Fibroblast of gingiva (primary cell): ENCODE data around the gene GRAMD4.
A peak's percentile ranks its signal among the peaks of the same experiment; 100 is the strongest.

ENCODE experiments used
- DNase-seq: peaks from one replicate; pipeline ENCODE4 v3.0.0-alpha.2; 2011; ENCODE audit warnings: low read depth

GRAMD4 gene, protein sequence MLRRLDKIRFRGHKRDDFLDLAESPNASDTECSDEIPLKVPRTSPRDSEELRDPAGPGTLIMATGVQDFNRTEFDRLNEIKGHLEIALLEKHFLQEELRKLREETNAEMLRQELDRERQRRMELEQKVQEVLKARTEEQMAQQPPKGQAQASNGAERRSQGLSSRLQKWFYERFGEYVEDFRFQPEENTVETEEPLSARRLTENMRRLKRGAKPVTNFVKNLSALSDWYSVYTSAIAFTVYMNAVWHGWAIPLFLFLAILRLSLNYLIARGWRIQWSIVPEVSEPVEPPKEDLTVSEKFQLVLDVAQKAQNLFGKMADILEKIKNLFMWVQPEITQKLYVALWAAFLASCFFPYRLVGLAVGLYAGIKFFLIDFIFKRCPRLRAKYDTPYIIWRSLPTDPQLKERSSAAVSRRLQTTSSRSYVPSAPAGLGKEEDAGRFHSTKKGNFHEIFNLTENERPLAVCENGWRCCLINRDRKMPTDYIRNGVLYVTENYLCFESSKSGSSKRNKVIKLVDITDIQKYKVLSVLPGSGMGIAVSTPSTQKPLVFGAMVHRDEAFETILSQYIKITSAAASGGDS

DNA sequence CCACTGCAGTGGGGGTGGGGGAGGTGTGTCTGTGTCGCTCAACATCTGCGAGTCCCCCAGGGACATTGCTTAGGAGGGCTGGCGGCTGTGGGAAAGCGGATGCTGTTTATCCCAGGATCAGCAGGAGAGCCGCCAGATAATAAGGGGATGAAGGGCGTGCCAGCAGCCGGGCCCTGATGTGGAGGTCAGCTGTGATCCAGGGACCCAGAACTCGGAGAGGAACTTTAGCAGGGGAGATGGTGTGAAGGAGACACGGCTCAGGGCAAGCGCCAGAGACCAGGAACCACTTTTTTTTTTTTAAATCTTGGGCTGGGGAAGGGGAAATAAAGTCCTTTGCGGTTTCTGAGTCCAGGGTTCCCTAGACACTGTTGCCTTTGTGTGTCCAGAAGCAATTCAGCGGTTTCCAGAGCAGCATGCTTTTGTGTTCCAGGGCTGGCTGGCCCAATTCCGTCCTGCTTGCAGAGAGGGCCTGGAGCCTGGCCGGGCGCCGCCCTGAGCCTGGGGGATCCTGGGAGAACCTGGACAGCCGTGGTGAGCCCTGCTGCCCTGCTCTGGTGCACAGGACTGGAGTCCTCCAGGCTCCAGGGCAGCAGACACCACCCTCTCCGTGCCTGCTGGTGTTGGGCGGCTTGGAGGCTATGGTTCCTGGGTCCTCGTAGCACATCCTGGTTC, at the start of gene GRAMD4:
TSS of gene GRAMD4 (plus strand) at position 557 of the 672 bp plus-strand sequence. CDS start 6,414 bp downstream, outside the sequence.
- no peak for DNase-seq

DNA sequence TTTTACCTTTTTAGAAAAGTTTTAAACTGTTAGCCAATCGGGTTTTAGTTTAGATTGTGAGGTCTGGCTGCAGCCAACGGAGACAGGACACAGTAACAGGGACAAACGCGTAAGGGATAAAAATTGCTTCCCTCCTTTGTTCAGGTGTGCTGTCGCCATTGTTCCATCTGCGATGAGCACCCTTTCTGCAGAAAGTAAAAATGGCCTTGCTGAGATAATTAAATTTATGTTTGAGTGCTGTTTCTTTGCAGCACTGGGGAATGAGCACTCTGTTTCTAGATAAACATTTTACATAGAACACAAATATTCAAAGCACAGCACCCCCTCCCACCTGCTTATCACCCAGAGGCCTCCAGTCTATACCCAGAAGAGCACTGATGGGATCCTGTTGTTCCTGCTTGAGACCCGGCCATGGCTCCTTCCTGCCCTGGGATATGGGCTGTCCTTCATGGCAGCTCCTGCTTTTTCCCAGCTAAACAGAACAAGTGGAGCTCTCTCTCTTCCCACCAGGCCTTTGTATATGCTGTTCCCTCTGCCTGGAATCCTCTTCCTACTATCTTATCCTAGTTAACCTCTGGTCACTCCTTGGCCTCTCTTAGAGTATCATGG, 48.4 kb upstream of the GRAMD4 start:
- no peak for DNase-seq

DNA sequence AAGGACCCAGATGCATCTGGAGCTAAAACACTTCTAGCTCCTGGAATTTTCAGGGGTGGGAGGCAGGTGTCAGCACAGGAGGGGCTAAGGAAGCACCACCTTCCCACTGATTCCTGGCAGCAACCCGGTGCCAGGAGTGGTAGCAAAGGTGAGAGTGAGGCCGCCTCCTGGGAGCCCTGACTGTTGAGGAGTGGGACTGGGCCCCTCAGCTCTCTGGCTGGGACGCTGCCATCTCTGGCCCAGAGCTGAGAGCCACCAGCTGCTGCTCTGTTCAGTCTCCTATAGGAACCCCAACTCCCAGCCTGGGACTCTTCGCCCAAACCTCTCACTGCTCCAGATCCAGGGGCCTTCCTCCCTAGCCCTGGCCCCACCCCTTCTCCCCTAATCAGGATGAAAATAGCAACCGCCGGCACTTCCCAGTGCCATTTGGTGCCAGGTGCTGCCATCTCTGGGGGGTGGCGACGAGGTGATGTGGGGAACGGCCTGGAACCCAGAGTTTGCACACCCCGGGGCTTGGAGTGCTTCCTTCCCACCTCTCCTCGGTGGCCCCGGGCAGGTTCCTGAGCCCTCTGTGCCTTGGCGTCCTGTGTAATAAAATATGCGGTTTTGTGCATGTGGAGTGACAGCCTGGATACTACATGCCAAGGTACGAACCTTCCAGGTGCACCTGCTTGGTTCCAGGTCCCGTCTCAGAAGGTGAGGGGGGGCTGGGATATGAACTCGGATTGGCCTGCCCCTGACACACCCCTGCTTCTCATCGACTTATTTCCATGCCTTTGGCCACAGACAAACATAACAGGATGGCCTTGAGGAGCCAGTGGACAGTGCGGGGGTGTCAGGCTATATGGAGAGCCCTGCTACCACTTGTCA, 47.0 kb upstream of the GRAMD4 start:
- no peak for DNase-seq

DNA sequence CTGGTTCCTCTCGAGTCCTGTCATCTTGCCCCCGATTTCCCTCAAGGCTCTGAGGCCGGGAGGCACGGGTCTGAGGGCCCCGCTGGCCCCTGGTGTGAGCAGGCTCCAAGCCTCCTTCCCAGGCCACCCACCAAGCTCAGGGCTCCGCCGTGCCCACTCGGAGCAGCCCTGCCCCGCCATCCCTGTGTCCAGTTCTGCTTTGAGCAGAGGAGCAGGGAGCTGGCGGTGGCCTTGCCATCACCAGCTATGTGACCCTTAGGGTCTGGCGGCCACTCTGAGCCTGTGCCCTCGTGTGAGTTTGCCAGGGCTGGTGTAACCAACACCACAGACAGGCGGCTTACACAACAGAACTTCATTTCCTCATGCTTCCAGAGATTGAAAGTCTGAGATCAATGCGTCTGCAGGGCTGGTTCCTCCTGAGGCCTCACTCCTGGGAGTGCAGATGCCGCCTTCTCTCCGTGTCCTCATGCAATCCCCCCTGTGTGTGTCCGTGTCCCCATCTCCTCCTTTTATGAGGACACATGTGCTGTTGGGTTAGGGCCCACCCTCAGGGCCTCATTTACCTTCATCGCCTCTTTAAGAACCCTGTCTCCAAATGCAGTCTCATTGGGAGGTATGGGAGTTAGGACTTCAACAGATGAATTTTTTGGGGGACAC, 46.3 kb upstream of the GRAMD4 start:
- DNase-seq: no peak

DNA sequence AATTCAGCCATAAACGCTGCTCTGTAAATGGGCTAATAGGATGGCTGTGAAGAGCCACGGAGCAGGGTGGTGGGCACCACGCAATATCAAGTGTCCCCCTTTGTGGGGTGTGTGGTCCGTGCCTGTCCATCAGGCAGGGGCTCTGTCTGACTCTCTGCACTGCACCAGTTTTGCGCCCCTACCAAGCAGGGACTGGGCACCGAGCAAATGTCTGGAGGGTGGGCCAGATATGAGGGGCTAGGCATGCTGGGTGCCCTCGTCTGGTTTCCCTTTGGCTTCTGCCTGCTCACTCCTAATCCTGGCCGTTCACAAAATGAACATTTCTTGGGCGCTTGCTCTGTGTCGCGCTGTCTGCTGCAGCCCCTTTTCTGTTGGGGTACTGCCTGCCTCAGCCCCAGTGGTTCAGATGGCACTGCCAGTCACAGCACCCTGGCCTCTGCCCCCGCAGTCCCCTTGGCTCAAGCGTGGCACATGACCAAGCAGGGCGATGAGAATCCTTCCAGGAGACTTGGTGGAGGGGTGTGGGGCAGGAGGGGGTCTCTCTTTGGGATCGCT, 45.7 kb upstream of the GRAMD4 start:
- no peak for DNase-seq

DNA sequence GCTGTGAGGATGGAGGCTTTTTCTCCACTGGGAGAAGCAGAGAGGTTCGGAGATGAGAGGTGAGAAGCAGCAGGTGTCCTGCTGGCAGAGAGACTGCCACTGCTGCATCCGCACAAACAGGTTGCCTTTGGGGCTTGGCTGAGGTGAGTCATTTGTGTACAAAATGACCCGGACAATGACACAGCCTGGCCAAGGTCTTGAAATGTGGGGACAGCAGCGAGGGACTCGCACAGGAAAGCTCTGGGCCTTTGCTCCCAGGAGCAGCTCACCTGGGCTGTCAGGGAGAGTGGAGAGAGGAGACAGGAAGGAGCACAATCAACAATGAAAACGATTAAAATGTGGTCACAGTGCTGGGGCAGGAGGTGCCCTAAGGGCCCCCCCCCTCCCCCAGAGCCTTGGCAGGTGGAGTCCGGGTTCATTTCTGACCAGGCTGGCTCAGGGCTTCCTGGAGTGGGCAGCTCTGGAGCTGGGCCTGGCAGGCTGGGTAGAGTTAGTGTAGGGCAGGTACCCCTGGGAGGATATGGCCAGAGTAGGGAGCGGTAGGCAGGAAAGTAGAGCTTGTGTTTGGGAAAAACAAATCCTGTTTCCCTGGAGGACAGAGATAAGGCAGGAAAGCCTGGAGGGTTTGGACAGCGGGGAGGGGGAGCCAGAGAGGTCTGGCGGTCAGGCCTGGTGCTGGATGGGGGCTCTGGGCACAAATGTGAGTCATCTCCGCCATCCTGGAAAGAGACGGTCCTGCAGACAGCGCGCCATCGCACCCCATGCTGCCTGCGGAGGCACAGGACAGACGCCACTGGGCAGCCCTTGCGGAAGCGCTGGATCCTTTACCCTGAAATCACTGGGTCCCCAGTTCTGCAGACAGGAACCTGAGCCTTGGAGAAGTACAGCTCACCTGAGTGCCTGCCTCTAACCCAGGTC, 44.9 kb upstream of the GRAMD4 start:
- no peak for DNase-seq

DNA sequence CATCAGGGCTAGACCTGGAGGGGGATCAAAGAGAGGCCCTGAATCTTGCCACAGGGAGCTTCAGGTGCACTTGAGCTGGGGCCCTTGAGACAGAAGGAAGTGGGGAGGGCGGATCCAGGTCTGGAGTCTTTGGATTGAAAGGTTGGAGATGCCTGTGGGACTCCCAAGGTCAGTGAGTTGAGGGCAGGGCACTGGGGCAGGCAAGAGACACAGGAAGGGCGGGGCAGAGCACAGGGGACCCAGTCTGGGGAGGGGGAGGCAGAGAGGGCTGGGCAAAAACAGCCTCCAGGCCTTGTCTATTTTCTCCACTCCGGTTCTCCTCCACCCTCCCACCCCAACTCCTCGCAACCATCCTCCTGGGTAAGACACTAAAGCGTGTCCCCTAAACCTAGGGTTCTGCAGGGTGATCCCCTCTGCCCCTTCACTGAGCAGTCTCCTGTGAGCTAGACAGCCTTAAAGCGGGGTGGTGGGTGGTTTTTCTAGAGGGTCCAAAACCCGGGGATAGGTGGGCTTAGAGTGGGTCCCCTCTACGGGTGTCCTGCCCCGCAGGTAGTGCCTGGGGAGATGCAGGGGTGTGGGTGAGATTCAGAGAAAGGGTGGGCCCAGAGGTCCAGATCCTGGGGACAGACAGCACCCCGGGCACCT, 44.2 kb upstream of the GRAMD4 start:
- no peak for DNase-seq

DNA sequence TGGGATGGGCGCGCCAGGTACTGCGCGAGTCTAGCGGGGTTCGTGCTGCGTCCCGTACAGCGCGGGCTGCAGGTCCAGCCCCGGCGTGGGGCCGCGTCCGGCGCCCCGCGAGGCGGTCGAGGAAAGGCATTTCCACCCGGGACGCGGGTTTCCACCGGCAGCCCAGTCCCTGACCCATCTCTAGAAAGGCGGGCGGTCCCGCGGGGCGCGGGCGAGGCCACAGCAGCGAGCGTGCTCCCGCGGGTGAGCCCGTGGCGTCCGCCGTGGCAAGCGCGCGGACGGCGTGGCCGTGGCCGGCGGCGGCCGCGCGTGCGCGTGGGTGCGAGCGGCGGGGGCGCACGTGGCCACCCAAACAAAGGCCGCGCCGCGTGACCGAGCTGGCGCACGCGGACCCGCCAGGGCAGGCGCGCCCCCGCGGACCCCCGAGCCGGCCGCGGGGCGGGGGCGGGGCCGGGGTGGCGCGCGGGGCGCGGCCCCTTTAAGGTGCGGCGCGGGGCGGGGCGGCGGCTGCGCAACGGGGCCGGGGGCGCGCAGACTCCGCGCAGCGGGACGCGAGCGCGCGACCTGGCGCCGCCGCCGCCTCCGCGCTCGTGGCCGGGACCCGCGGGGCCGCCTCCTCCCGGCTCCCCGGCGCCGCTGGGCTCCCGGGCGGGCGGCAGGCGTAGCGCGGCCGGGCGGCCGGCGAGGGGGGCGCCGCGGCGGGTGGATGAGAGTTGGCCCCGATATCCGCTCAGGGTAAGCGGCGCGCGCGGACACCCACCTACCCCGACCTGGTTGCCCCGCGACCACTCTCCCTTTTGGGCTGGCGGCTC, 43.4 kb upstream of the GRAMD4 start:
- DNase-seq: peak; percentile 53

DNA sequence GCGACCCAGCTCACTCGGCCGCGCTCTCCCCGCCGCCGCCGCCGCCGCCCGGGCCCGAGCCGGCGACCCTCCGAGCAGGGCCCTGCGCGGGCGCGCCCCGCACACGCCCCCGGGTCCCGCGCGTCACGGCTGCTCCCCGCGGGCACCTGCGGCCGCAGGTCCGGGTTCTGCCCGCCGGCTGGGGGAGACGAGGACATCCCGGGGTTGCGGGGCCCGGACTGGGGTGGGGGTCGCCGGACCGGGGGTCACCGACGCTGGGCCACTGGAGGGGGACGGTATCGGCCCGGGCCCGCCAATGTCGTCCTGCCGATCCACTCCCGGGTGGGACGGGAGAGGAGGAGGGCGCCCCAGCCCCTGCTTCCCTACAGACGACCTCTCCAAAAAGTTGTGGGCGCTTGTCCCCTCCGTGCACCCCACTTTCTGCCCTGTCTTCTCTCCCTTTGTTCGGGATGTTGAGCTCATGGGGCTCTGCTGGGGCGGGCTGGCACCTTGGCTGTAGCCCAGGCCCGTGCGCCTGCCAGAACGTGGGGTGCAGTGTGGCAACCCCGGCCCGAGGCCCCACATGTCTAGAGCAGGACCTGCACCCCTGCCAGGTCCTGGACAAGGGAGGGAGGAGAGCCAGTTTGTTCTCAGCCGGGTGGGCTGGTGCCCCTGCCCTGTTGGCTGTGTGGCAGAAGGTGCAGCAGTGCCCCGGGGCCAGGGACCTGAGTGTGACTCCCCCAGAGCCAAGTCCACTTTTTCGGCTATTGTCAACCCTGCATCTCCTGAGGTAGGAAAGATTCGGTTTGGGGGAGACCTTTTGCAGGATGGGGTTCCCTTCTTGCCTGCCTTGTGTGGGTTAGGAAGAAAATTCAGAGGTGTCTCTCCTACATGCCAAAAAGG, 42.6 kb upstream of the GRAMD4 start:
- no peak for DNase-seq

DNA sequence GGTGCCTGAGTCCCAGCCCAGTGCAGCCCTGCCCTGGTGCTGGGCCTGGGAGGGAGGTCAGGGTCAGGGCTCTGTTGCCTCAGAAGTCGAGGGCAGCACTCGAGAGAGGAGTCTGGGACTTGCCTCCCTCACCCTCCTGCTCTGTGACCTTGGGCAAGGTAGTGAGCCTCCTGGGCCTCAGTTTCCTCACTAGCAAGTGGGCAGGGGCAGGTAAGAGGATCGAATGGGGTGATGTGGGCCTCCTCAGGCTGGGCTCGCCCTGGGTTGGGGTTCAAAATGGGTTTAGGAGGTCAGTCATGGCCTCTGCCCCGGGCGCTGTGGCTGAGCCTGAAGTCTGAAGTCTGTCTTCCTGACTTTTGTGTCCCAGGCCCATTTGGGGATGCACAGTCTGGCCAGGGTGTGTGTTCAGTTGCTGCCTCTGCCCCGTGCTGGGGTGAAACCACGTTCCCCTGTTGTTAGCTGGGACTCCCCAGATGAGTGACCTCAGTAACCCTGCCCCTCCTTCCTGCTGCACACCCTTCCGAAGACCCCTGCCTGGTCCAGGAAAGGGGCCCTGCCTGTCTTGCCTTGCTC, 41.8 kb upstream of the GRAMD4 start:
- DNase-seq: no peak

DNA sequence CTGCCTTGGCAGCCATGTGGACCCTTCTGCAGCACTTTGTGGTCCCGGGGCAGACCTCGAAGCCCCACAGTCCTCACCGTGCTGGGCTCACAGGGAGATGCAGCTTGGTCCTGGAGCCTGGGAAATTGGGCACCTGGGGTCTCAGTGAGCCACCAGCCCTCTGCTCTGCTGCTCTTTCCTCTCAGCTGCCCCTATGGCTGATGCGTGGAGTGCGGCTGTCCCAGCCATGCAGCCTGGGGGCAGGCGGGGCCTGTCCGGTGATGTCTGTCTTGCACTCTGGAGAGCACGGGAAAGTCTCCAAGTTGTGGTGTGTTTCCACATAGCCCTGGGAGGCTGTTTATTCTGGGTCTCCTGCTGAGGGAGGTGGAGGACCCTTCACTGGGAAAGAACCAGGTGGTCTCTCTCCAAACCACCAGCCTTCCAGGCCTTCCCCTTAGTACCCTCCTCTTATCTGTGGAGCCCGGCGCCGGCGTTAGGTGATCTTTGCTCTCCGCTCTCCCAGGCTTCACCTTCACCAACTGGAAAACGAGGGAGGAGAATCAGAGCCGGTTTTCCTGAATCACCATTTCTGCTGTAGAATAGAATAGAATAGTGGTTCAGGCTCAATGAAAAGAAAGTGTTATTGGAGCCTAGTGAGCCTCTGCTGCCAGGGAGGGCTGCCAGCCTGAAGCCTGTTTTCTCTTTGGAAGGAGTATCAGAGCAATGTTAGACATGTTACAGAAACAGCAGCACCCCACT, 41.2 kb upstream of the GRAMD4 start:
- DNase-seq: peak; percentile 57

DNA sequence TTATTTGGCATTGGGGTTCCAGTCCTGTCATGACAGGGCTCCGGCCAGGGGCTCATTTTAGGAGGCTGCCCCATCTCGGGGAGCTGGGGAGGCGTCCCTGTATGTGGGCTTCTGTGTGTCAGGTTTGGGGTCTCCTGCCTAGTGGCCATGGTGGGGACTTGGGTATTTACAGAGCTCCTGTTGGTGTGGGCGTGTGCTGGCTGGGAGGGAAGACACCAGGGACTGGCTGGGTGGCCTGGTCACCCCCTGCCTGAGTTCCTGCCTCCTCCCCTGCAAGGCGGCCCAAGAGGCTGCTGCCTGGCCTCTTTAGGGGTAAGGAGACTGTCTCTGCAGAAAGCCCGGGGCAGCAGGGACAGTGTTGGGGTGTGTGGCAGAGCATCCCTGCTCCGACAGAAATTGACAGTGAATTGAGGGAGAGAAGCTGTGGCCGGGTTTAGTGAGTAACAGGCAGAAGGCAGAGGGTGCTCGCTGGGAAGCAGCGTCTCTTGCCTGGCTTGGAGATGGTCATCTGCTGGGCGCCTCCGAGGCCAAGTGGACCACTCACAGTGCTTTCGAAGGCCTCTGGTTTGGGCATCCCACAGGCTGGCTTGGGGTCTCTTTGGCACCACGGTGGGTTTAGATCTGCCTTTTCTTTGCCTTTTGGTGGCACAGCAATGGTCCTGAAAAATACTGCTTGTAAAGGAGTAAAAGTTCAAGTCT, 40.3 kb upstream of the GRAMD4 start:
- DNase-seq: no peak

DNA sequence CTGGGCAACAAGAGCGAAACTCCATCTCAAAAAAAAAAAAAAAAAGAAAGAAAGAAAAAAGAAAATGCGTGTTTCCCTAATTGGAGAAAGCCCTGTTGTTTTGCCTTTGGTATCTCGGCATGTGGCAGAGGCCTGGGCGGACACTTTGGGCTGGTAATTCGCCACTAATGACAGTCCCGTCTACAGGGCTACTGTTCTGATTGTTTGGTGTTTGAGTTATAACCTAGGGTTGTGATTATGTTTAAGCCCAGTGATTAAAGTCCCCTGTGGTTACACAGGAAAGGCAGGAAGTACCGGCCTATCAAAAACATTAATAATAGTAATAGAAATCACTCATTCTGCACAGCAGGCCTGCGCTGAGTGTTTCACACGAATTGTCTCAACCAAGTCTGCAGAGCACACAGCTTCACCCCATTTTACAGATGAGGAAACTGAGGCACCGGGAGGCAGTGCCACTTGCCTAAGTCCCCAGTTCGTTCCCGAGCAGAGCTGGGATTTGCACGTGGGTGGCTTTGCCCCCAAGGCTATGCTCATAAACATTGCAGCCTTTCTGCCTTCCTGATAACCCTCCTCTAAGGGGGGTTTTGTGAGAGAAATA, 39.1 kb upstream of the GRAMD4 start:
- DNase-seq: no peak

DNA sequence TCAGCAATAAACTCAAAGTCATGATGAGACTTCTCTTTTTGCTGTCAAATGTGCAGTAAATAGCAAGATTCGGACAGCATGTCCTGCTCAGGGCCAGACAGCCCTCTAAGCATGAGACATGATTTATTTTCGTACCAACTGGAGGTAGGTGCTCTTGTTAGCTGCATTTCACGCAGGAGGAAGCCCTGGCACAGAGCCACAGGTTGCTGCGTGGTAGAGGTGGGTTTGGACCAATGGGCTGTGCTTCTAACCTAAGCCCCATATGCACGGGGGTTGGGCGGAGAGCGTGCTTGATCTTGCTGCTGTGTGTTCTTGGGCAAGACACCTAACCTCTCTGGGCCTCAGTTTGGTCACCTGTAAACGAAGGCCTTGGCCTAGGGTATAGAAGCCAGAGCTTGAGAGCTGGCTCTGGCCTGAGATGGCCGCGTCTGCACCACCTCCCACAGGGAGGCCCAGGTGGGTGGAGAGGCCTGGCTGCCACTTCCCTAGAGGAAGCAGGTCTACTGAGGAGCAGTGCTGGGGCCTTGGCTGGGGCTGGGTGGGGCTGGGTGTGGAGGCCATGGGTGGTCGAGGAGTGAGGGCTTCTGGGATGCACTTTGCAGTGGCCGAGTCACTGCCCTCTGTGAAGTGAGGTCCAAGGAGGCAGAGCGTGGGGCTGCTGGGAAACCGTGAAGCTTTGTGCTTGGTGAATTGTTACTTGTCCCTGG, 38.5 kb upstream of the GRAMD4 start:
- DNase-seq: no peak
